Middle frontal gyrus (tissue), 1 donor: Measurements from ENCODE around the gene DUSP7.
"Not testable (repeated sequence)": the region's sequence is repeated elsewhere in the genome, so short reads cannot be mapped to it uniquely, and the experiment has no call there.

Source experiments
- DNase-seq: peaks from one replicate; pipeline ENCODE4 v3.0.0-alpha.2; 2015; ENCODE audit warnings: low spot score; ENCODE audit errors: extremely low spot score

Gene DUSP7

GRCh38 chr3:52049503-52049902 lies 6.9 kb downstream of the DUSP7 start:
- no peak for DNase-seq

- peak; percentile 74 for DNase-seq
Observed at GRCh38 chr3:52047295-52047960, 8.9 kb downstream of the DUSP7 start.

DNA sequence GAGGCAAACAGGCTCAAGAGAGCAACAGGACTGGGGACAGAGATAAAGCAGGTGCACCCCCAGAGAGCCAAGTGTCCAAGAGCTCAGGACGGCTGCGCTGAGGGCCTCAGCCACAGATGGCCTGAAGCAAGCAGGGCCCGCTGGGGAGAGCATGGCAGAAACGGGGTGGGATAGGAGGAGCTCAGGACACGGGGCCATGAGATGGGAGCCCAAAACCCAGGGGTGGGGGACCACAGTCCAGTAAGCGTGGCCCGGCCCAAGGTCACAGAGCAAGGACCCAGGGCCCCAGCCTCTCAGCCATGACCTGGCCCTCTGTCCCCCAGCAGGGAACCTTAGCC lies 9.5 kb downstream of the DUSP7 start:
- no peak for DNase-seq

DNA sequence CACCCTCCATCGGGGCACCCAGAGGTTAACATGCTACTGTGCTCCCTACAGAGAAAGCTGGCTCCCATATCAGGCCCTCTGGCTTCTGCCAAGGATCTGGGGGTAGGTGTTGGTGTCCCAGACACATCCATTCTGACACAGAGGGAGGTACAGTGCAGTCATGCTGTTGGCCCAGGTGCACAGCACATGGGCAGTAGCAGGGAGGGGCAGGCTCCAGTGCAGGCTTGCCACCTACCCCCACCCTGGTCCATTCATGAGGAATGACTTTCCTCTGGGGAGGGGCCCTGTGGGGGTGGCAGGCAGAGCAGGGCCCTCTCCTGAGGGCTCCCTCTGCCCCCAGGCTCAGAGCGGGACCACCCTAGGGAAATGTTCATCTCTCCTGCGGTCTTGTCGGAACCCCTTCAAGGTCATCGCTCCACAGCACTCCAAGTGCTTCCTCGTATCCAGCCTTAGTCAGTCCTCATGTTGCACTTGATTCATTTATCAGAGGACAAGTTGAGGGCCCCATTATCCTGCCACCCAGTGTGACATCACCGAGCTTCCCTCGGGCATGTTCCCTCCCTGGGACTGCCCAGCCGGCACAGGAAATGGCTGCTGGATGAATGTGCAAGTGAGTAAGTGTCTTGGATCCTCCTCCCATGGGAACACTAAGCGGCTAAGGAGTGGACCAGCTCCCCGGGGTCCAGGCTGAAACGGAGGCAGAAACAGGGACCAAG lies 10.0 kb downstream of the DUSP7 start:
- DNase-seq = no peak

DNA sequence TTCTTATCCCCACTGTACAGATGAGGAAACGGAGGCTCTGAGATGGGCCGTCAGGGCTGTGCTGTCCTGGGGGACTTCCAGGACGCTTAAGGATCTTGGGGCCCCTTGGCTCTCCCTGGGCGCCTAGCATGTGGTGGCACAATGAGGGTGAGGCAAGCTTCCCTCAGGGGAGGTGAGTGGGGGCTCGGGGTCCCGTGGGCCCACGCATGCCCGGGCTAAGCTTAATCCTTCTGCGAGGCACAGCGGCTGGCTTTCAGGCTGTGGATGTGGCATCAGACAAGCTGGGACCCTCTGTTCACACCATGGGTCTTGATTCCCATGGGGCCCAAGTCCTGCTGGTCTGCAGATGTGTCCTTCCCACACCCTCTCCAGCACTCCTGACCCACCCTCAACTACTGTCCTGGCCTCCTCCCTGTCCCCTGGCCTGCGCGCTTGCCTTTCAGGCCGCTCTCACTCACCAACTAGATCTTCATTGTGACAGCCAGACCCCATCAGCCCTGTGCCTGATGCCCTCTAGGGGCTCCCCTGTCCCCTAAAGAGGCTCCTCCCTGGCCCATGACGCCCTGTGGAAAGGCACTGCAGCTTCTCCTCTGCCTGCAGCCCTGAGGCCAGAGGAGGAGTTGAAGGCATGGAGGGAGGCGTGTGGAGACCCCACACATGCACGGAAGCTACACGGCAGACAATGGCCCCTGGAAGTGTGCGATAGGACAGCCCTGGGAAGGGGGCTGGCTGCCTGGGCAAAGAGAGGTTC lies 11.3 kb downstream of the DUSP7 start:
- no peak for DNase-seq

- no peak for DNase-seq
Observed at GRCh38 chr3:52043750-52044149, 12.6 kb downstream of the DUSP7 start.

DNA sequence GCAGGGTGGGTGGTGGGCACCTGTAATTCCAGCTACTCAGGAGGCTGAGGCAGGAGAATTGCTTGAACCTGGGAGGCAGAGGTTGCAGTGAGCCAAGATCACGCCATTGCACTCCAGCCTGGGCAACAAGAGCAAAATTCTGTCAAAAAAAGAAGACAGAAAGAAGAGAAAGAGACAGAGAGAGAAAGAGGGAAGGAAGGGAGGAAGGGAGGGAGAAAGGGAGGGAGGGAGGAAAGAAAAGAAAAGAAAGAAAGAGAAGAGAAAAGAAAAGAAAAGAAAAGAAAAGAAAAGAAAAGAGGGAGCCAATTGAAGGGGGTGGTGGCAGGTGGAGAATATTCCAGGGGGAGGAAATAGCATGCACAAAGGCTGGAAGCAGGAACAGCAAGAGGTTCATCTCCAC lies 13.3 kb downstream of the DUSP7 start:
- not testable (repeated sequence) for DNase-seq

- DNase-seq = peak; percentile 57
Observed at GRCh38 chr3:52041118-52041731, 15.1 kb downstream of the DUSP7 start.

DNA sequence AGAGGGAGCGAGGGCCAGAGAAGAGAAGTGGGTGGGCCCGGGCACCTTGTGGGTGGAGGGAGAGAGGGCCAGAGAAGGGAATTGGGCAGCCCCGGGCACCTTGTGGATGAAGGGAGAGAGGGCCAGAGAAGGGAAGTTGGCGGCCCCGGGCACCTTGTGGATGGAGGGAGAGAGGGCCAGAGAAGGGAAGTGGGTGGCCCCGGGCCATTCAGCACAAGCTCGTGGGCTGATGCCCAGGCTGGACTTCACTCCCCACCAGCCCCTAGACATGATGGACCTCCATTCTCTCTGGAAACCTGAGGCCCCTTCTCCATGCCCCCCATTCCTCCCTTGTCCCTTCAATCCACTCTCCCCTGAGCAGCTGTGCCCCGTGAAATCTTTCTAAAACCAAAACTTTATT lies 15.8 kb downstream of the DUSP7 start:
- no peak for DNase-seq

GRCh38 chr3:52039846-52040245 lies 16.5 kb downstream of the DUSP7 start:
- DNase-seq = peak; percentile 92

DNA sequence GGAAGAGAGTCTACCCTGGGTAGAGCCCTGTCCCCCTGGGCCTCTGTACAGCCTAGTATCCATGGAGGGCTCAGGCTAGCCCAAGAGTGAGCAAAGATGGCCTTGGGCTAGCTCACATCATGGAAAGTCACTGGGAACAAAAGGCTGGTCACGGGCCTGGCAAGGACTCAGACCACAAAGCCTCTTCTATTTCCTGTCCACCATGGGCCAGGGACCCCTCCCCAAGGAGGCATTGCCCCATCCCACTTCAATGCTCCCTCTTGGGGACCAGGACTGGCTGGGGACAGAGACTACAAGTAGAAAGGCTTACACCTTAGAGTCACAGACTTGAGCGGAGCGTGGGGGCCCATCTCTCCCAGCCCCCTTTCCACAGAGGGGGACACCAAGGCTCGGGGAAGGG lies 16.9 kb downstream of the DUSP7 start:
- DNase-seq = no peak

GRCh38 chr3:52038227-52038626 lies 18.1 kb downstream of the DUSP7 start:
- no peak for DNase-seq

DNA sequence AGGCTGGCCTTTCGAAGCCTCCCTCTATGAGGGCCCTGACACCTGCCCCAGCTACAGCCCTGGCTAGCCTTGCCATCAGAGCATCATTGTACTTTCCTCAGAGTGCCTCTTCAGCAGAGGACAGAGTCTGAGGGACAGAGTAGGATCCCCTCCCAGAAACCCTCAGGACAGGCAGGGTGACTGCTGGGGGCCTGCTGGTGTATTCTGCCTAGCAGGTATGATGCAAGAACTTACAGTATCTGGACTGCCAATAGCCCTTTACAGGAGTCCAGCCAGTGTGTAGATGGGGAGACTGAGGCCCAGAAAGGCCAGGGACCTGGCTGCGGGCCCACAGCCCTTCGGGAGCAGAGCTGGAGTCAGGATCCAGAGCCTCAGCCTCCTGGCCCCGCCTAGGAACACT lies 19.1 kb downstream of the DUSP7 start:
- DNase-seq = no peak

- DNase-seq = no peak
Observed at GRCh38 chr3:52036829-52037228, 19.5 kb downstream of the DUSP7 start.

DNA sequence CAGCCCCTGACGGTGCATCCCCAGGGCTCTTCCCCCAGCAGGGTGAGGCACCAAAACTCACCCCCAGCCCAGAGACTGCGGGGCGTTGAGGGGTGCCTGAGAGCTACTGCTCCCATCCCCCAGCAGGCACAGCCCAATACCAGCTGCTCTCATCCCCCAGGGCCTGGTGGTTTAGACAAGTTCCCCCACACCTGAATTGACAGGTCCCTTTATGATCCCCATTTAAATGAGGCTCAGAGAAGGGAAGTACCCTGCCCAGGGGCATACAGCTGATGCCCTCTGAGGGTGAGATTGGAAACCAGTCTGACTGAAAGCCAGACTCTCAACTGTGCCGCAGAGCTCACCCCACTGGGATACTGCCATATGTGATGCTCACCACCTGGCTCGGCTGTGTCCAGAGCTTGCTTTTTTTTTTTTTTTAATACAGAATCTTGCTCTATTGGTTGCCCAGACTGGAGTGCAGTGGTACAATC lies 20.1 kb downstream of the DUSP7 start:
- DNase-seq = no peak

- DNase-seq = no peak
Observed at GRCh38 chr3:52034651-52035050, 21.7 kb downstream of the DUSP7 start.

GRCh38 chr3:52034212-52034611 lies 22.2 kb downstream of the DUSP7 start:
- no peak for DNase-seq

- DNase-seq = not testable (repeated sequence)
Observed at GRCh38 chr3:52033748-52034147, 22.6 kb downstream of the DUSP7 start.

DNA sequence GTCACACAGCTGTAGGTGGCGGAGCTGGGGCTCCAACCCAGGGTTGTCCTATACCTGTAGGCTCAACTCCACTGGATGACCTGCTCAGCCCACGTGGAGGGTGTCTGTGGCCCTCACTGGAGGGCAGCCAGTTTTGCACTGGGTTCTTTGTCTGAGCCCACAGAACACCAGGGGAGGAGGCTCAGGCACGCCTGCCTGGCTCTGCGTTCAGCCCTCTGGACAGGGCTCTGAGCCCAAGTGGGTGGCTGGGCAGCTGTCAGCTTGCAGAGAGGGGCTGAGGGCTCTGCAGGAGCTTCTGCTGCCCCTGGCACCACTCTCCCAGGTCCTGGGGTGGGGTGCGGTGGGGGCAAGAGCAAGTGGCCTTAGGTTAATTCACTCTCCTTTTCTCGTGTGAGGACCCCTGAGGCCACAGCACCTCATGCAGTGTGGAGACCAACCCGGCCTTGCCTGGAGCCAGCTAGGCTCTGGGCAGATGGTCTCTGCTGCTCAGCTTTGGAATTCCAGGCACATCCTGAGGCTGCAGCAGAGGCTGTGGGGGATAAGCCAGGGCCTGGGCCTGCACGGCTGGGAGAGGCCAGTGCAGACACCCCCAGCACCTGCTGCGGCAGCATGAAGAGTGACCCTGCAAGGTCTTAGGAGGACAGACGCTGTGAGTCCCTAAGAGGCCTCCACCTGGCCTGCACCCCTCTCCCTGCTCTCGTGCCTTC lies 23.5 kb downstream of the DUSP7 start:
- no peak for DNase-seq

- DNase-seq = no peak
Observed at GRCh38 chr3:52031896-52032295, 24.5 kb downstream of the DUSP7 start.

GRCh38 chr3:52030714-52031310 lies 25.6 kb downstream of the DUSP7 start:
- no peak for DNase-seq
